Measurements from ENCODE around the gene GPATCH1.
"Not testable (repeated sequence)": the region's sequence is repeated elsewhere in the genome, so short reads cannot be mapped to it uniquely, and the experiment has no call there.

Gene GPATCH1

GRCh38 chr19:33111587-33111986 is 30.6 kb downstream of the GPATCH1 start:
- no peak for DNase-seq (ENCODE audit: low spot score)

GRCh38 chr19:33114312-33114711 is 33.3 kb downstream of the GPATCH1 start:
- DNase-seq (ENCODE audit: low spot score) = no peak

GRCh38 chr19:33117501-33117900 is 36.5 kb downstream of the GPATCH1 start:
- no peak for DNase-seq (ENCODE audit: low spot score)

GRCh38 chr19:33118643-33119042 is 37.7 kb downstream of the GPATCH1 start:
- DNase-seq (ENCODE audit: low spot score) = no peak

- no peak for DNase-seq (ENCODE audit: low spot score)
Measured at GRCh38 chr19:33124207-33125098, 43.5 kb downstream of the GPATCH1 start.

GRCh38 chr19:33125929-33126388 is 45.0 kb downstream of the GPATCH1 start:
- no peak for DNase-seq (ENCODE audit: low spot score)

GRCh38 chr19:33126712-33127111 is 45.7 kb downstream of the GPATCH1 start:
- not testable (repeated sequence) for DNase-seq (ENCODE audit: low spot score)

- DNase-seq (ENCODE audit: low spot score) = no peak
Measured at GRCh38 chr19:33129901-33130300, 48.9 kb downstream of the GPATCH1 start.

- DNase-seq (ENCODE audit: low spot score) = no peak
Measured at GRCh38 chr19:33130433-33130832, 49.5 kb downstream of the GPATCH1 start.

- no peak for DNase-seq (ENCODE audit: low spot score)
Measured at GRCh38 chr19:33132021-33132420, 51.0 kb downstream of the GPATCH1 start, which contains the start of gene WDR88. Gene WDR88 (plus strand): TSS chr19:33132114. CDS start chr19:33132170, 56 bp downstream.

- no peak for DNase-seq (ENCODE audit: low spot score)
Measured at GRCh38 chr19:33132425-33132824, 51.4 kb downstream of the GPATCH1 start.

- no peak for DNase-seq (ENCODE audit: low spot score)
Measured at GRCh38 chr19:33133438-33134031, 52.6 kb downstream of the GPATCH1 start.

GRCh38 chr19:33134571-33135041 is 53.6 kb downstream of the GPATCH1 start:
- no peak for DNase-seq (ENCODE audit: low spot score)

- DNase-seq (ENCODE audit: low spot score) = no peak
Measured at GRCh38 chr19:33139165-33139564, 58.2 kb downstream of the GPATCH1 start.

- DNase-seq (ENCODE audit: low spot score) = peak; percentile 74
Measured at GRCh38 chr19:33143897-33144405, 63.0 kb downstream of the GPATCH1 start.

GRCh38 chr19:33146209-33146608 is 65.2 kb downstream of the GPATCH1 start:
- DNase-seq (ENCODE audit: low spot score) = no peak

- DNase-seq (ENCODE audit: low spot score) = no peak
Measured at GRCh38 chr19:33147538-33147937, 66.6 kb downstream of the GPATCH1 start.

GRCh38 chr19:33150852-33151518 is 70.0 kb downstream of the GPATCH1 start:
- DNase-seq (ENCODE audit: low spot score) = no peak

- no peak for DNase-seq (ENCODE audit: low spot score)
Measured at GRCh38 chr19:33152176-33152575, 71.2 kb downstream of the GPATCH1 start.

GRCh38 chr19:33152625-33153024 is 71.6 kb downstream of the GPATCH1 start:
- DNase-seq (ENCODE audit: low spot score) = not testable (repeated sequence)

- DNase-seq (ENCODE audit: low spot score) = not testable (repeated sequence)
Measured at GRCh38 chr19:33154313-33154712, 73.3 kb downstream of the GPATCH1 start.

- no peak for DNase-seq (ENCODE audit: low spot score)
Measured at GRCh38 chr19:33156334-33156733, 75.4 kb downstream of the GPATCH1 start.
